Mammary epithelial cell (primary cell): ENCODE measurements around the gene HSD17B3.

Experiments
- CTCF ChIP-seq, 2 donors: IDR thresholded peaks in 1 of 2; conservative IDR thresholded peaks in 1 of 2; 2 replicates each; pipeline ENCODE4 v1.5.1; 2011 to 2012; ENCODE audit warnings: inconsistent platforms in 2 of 2, low read length in 2 of 2, mild to moderate bottlenecking in 2 of 2, control low read depth in 1 of 2, low read depth in 1 of 2; ENCODE audit not compliant: insufficient read depth in 1 of 2; ENCODE audit errors: extremely low read depth in 1 of 2
- EZH2 ChIP-seq: IDR thresholded peaks from 2 replicates; pipeline ENCODE4 v1.6.1; 2012; ENCODE audit warnings: low read length, inconsistent platforms, borderline replicate concordance

GRCh38 chr9:96206156-96206751 lies 95.7 kb downstream of the HSD17B3 start:
- no peak for TF ChIP-seq CTCF (conservative IDR thresholded peaks at IDR 0.05 in 1 of 2, IDR thresholded peaks at IDR 0.05 in 1 of 2; ENCODE audit: extremely low read depth in 1 of 2, insufficient read depth in 1 of 2, low read depth in 1 of 2, low read length in 2 of 2)
- TF ChIP-seq EZH2, result no peak
